Mesothelial cell of epicardium (in vitro differentiated cells): ENCODE data around the gene RBBP8NL. TPM values are rescaled to one million over a fixed set of nuclear protein-coding genes. Genes with fewer than 3 reads are reported as not detected.

Source experiments
- DNase-seq, 2 experiments: peaks; one replicate each; pipeline ENCODE4 v3.0.0; 2021; ENCODE audit warnings: low spot score in 2 of 2; ENCODE audit not compliant: unreplicated experiment in 2 of 2
- H3K27ac Mint-ChIP-seq: 2 replicates; pipeline ENCODE4 v1.8.0; 2021; ENCODE audit warnings: mixed read lengths
- H3K27me3 Mint-ChIP-seq: 2 replicates; pipeline ENCODE4 v1.8.0; 2021; ENCODE audit warnings: low read depth, mixed read lengths
- H3K36me3 Mint-ChIP-seq: 2 replicates; pipeline ENCODE4 v1.8.0; 2021; ENCODE audit warnings: mixed read lengths
- H3K4me1 Mint-ChIP-seq: 2 replicates; pipeline ENCODE4 v1.8.0; 2021; ENCODE audit warnings: mixed read lengths
- H3K4me3 Mint-ChIP-seq: 2 replicates; pipeline ENCODE4 v1.8.0; 2021; ENCODE audit warnings: mild to moderate bottlenecking, moderate library complexity, mixed read lengths
- H3K9me3 Mint-ChIP-seq: 2 replicates; pipeline ENCODE4 v1.8.0; 2021; ENCODE audit warnings: mixed read lengths
- total RNA-seq: library from RNA; stranded (reverse); gene quantifications from 3 replicates; pipeline ENCODE4 v1.2.1, GENCODE V29; 2021
- TF ChIP-seq, protein P1 (sequence below): fragments of 200-600 bp; sonication (generic); IDR thresholded peaks from one replicate; pipeline ENCODE4 v1.5.0; 2021; ENCODE audit warnings: antibody characterized with exemption; ENCODE audit not compliant: unreplicated experiment

The RBBP8NL gene
- total RNA-seq, 1 donor from 2014 or later = 13.5 TPM

DNA sequence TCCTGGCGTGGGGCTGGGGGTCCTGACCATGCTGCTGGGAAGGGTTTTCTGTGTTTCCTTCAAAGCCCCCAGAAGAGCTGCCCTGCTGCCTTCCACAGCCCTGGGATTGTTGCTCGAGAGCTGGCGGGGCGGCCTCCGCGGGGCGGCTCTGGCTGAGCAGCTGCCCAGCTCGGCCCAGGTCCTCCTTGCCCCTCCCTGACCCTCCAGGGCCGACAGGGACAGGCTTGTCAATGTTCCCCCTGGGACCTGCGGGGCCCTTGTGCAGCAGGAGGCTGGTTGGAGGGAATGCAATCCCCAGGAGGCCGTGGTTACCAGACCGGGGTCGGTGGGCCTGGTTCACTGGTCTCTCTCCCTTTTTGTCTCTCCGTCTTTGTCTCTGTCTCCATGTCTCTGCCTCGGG lies 28.6 kb upstream of the RBBP8NL start:
- TF ChIP-seq, protein P1, sequence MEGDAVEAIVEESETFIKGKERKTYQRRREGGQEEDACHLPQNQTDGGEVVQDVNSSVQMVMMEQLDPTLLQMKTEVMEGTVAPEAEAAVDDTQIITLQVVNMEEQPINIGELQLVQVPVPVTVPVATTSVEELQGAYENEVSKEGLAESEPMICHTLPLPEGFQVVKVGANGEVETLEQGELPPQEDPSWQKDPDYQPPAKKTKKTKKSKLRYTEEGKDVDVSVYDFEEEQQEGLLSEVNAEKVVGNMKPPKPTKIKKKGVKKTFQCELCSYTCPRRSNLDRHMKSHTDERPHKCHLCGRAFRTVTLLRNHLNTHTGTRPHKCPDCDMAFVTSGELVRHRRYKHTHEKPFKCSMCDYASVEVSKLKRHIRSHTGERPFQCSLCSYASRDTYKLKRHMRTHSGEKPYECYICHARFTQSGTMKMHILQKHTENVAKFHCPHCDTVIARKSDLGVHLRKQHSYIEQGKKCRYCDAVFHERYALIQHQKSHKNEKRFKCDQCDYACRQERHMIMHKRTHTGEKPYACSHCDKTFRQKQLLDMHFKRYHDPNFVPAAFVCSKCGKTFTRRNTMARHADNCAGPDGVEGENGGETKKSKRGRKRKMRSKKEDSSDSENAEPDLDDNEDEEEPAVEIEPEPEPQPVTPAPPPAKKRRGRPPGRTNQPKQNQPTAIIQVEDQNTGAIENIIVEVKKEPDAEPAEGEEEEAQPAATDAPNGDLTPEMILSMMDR = no peak
- Mint-ChIP-seq H3K4me3 (no peak overlapping the region), H3K4me1 (peaks cover 55% of the 10 kb centered on the region), H3K27ac (peak overlapping the region; percentile 93), H3K9me3 (no peaks in the 10 kb centered on the region), H3K27me3 (no peaks in the 10 kb centered on the region), H3K36me3 (no peaks in the 10 kb centered on the region)
- no peak for DNase-seq

DNA sequence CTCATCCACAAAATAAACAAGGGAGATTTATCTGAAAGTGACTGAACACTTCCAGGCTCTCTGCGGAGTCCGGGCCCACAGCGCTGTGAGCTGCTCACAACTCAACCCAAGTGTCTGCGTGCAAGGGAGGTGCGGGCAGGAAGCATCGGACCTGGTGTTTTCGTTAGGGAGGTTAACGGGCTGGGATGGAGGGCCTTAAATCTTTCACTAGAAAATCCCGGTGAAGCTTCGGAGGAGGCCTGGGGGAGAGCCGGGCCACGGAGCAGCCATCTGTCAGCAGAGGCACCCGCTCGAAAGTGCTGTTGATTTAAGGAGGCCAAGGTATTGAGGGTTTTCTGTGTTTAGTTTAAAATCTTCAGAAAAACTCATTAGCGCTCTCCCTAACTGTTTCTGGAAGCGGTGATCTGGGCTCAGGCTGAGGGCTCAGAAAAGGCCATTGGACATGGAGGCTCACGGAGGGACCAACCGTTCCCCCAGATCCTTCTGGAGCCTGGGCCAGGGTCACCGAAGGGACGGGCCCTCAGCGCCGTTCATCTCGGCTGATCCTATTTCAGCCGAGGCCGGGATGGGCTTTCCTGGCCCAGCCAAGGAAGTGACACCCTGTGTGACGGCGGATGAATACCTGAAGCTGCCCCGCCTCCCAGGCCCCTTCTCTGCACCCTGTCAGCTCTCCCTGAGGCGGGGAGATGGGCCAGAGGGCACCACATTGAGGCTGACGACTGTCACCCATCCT lies 27.7 kb upstream of the RBBP8NL start:
- peak overlapping the region; percentile 93 for H3K27ac Mint-ChIP-seq
- peaks cover 48% of the 10 kb centered on the region for H3K4me1 Mint-ChIP-seq
- H3K36me3 Mint-ChIP-seq = no peaks in the 10 kb centered on the region
- H3K4me3 Mint-ChIP-seq = peak overlapping the region; percentile 30
- H3K9me3 Mint-ChIP-seq = no peaks in the 10 kb centered on the region
- TF ChIP-seq, protein P1 = no peak
- no peak for DNase-seq
- no peaks in the 10 kb centered on the region for H3K27me3 Mint-ChIP-seq

DNA sequence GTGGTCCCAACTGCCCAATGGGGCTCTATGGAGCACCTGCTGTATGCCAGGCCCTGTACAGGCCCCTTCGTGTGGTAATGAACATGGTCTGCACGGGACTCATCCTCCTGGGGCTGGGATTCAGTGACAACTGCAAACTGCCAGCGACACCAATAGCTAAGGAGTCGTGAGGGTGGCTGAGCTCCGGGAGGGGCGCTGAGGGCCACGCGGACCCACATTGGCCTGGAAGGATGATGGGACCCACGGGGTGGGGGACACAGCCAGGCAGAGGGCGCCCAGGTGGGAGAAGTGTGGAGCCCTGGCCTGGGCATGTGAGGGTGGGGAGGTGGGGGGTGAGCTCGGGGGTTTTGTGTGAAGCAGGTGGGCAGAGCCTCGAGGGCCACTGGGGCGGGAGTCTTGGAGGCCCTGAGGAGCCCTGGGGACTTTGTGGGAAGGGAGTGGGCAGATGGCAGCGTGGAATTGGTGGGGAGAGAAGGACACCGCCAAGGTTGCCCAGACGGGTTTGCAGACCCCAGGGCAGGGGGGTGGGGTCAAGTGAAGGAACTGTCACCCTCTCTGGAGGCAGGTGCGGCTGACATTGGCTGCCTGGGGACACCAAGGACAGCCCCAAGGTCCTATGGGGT lies 26.0 kb upstream of the RBBP8NL start:
- H3K9me3 Mint-ChIP-seq = no peaks in the 10 kb centered on the region
- no peak for DNase-seq
- H3K27ac Mint-ChIP-seq = peak overlapping the region; percentile 12
- H3K36me3 Mint-ChIP-seq = no peaks in the 10 kb centered on the region
- H3K27me3 Mint-ChIP-seq = peaks cover 2% of the 10 kb centered on the region
- H3K4me1 Mint-ChIP-seq = peaks cover 38% of the 10 kb centered on the region
- TF ChIP-seq, protein P1 = no peak
- H3K4me3 Mint-ChIP-seq = no peak overlapping the region

DNA sequence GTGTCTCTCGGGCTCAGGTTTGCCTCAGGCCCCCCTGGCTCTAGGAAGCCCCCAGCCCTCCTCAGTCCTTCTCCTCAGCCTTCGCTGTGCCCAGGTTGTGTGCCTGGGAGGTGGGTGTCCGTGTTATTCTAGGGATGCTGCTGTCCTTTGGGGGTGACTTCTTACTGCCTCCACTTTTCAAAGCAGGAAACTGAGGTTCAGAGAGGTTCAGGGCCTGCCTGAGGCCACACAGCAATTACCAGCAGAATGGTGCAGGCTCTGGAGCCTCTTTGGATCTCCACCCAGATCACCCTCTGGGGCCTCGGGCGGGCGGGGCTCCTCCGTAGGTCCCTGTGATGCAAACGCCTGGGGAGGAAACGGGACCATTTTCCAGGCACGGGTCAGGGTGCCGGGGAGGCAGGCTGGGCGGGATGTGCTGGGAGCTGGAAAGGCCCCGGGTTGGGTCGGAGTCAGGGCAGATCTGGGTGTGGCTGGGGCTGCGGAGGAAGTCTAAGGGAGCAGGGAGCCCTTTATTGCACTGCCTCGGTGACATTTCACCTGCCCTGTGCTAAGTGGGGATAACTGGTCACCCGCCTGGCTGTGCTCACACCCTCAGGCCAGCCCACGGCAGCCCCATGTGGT lies 25.2 kb upstream of the RBBP8NL start:
- H3K4me1 Mint-ChIP-seq = peaks cover 32% of the 10 kb centered on the region
- no peak overlapping the region for H3K4me3 Mint-ChIP-seq
- no peaks in the 10 kb centered on the region for H3K36me3 Mint-ChIP-seq
- H3K27ac Mint-ChIP-seq = no peak overlapping the region
- H3K27me3 Mint-ChIP-seq = peaks cover 2% of the 10 kb centered on the region
- no peaks in the 10 kb centered on the region for H3K9me3 Mint-ChIP-seq
- no peak for DNase-seq
- TF ChIP-seq, protein P1 = no peak

DNA sequence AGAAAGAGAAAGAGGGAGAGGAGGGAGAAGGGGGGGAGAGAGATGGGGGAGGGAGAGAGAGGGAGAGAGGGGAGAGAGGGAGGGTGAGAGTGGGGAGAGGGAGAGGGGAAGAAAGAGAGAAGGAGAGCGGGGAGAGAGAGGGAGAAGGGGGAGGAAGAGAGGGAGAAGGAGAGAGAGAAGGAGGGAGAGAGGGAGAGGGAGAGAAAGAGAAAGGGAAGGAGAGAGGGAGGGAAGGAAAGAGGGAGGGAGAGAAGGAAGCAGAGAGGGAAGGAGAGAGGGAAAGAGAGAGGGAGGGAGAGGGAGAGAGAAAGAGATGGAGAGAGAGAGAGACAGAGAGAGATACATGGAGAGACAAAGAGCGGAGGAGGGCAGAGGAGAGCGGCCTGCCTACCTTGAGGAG lies 24.6 kb upstream of the RBBP8NL start:
- peaks cover 29% of the 10 kb centered on the region for H3K4me1 Mint-ChIP-seq
- H3K27me3 Mint-ChIP-seq = peaks cover 2% of the 10 kb centered on the region
- TF ChIP-seq, protein P1 = no peak
- H3K9me3 Mint-ChIP-seq = no peaks in the 10 kb centered on the region
- H3K36me3 Mint-ChIP-seq = no peaks in the 10 kb centered on the region
- H3K4me3 Mint-ChIP-seq = no peak overlapping the region
- DNase-seq = no peak
- H3K27ac Mint-ChIP-seq = no peak overlapping the region
